Stimulated activated CD4-positive, alpha-beta T cell treated with anti-CD3 and anti-CD28 coated beads, Interleukin-12 subunit alpha, Interleukin-12 subunit beta, amount 100 ng/mL, for 24 hours (primary cell): ENCODE results near the gene SPATA20.

Source experiments
- DNase-seq, 2 experiments: peaks; one replicate each; pipeline ENCODE4 v3.0.0-alpha.2; 2020; ENCODE audit warnings: low read depth in 2 of 2

Gene SPATA20

DNA sequence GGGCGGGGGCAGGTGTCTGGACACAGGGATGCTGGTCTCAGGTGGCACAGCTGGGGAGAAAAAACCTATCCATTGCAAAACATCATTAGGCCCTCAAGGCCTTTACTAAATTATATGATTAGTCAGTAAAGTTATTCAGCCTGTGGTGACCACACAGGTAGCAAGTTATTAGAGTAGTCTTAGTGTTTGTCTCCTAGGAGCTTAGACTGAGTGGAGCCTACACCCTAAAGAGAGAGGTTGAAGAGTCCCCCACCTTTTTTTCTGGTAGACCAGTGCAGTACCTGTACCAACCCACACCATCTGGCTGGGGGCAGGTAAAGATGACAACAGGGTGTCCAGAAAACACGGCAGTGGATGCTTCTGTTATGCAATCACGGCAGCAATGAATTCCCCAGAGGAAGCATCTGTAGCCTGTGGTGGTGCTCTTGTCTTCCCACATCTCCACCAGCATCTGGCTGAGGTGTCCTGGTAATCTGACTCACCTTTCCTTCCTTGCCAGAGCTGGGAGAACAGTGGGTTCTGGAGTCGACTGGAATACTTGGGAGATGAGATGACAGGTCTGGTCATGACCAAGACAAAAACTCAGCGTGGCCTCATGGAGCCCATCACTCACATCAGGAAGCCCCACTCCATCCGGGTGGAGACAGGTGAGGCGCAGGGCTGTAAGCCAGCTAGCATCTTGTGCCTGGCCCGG lies 27.7 kb upstream of the SPATA20 start:
- no peak for DNase-seq

DNA sequence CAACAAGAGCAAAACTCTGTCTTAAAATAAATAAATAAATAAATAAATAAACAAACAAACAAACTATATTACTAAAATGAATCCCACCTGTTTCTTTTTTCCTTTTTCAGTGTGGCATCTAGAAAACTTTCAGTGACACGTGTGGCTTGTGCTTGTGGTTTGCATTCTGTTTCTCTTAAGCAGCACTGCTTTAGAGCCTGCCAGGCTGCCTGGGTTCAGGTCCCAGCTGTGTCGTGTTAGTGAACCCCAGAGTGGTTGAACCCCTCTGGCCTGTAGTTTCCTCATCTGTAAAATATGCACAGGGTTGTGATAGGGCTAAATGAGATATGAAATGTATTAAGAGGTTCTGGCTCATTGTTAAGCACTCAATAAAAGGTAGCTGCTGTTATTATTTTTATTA lies 26.5 kb upstream of the SPATA20 start:
- no peak for DNase-seq

GRCh38 chr17:50521514-50521913 lies 25.5 kb upstream of the SPATA20 start:
- no peak for DNase-seq

GRCh38 chr17:50522766-50523165 lies 24.2 kb upstream of the SPATA20 start:
- DNase-seq = no peak

DNA sequence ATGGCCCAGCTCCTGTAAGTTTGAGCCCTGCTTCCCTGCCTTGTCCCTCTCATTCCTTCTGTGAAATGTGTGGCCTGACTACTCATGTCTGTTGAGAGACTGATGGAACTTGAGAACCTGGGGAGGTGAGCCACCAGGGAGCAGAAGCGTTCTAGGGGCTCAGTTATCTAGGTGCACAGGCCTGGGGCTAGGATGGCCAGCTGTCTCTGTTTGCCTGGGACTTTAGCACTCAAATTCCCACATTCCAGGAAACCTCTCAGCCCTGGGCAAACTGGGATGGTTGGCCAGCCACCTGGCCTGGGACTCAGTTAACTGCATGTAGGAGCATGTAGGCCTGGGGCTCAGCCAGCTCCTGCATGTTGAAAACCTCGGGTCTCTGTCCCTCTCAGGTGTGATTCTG lies 23.8 kb upstream of the SPATA20 start:
- DNase-seq = no peak

DNA sequence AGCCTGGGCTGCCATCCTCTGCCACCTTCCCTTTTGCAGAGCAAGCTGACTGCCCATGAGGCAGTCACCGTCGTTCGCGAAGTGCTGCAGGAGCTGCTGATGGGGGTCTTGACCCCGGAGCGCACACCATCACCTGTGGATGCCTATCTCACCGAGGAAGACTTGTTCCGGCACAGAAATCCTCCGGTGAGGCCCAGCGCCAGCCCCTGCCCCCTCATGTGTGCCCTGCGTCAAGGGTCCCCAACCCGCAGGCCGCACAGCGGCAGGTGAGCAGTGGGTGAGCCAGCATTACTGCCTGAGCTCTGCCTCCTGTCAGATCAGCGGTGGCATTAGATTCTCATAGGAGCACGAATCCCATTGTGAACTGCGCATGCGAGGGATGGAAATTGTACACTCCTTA lies 22.1 kb upstream of the SPATA20 start:
- DNase-seq = no peak

- no peak for DNase-seq
These were observed 19.7 kb upstream of the SPATA20 start for GRCh38 chr17:50527155-50527762.

DNA sequence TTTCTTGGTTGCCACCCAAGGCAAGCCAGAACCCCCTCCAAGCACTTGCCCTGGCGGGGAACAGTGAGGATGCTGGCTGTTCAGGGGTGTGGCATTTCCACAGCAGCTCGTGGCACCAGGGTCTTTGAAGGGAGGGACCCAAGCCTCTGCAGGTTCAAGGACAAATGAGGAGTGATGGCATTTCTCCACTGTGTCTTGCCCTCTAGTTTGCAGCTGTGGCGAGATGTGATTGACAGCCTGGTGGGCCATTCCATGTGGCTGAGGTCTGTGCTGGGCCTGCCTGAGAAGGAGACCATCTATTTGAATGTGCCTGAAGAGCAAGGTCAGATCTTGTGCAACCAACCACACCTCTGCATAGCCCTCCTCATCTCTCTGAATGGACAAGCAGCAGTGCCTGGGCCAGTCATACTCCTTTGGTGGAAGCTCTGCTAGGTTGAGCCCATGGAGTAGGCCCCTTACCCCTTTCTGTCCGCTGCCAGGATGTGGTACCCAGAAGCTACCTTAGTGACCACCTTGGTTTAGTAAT lies 19.0 kb upstream of the SPATA20 start:
- DNase-seq = no peak

DNA sequence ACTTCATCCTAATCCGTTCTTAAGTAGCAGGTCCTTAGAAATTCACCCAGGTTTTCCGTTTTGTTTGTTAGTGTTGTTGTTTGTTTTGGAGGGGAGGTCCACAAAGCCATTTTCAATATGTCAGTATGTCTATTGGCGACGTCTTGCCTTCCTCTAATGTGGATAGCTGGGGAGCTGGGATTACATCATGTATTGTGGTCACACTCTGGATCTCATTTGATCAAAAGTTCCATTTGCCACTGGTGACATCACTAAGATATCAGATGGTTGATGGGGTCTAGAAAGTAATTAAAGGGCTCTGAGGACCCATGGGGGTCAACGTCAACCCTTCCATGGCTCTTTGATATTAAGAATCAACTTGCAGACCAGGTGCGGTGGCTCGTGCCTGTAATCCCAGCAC lies 17.1 kb upstream of the SPATA20 start:
- DNase-seq = no peak

DNA sequence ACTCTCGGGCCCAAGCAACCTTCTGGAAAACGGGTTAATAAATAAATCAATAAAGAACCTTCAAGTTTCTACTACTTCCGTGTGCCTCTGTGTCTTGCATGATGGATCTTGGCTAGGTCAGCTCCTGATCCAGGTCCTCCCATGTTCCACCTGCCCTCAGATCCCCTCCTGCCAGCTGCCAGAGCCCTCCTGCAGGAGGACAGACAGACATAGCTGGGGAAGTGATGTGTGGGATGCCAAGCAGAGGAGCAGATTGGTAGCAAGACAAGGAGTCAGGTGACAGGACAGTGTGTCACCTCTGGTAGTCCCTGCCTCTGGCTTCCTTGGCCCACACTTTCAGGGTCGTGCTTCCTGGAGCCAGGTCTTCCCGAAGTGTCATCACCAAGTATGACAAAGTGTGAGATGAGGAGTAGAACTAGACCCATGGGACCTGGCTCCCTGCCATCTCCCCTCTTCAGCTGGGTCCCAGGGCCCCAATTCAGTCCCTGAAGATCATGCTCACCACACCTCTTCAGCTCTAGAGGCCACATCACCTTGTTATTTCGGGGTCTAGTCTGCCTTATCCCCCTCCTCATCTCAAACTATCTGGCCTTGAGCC lies 15.4 kb upstream of the SPATA20 start:
- no peak for DNase-seq

GRCh38 chr17:50532452-50533024 lies 14.4 kb upstream of the SPATA20 start, which contains the start of gene EPN3:
Gene EPN3 (plus strand): TSS chr17:50532735. CDS start chr17:50536557, 3,822 bp downstream.
- DNase-seq = no peak

- DNase-seq = no peak
These were observed 13.8 kb upstream of the SPATA20 start for GRCh38 chr17:50533185-50533584.

DNA sequence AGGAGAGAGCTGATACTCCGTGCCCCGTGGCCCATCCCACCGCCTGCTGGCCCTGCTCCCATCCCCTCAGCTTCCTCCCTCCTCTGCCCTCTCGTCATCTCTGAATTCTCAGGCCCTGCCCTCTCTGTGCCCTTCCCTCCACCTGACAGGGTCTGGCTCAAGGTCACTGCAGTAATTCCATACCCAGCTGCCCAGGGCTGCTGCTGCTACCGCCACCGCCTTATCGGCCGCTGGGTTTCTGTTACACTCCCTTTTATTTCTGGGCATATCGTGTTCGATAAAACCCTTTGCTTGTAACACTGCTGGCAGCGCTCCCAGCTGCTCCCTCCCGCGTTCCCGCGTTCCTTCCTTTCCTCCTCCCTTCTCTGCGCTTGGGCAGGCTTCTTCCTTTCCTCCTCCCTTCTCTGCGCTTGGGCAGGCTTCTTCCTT lies 13.2 kb upstream of the SPATA20 start:
- DNase-seq = no peak

- no peak for DNase-seq
These were observed 12.6 kb upstream of the SPATA20 start for GRCh38 chr17:50534222-50534978.

- DNase-seq = no peak
These were observed 12.0 kb upstream of the SPATA20 start for GRCh38 chr17:50534979-50535326.

DNA sequence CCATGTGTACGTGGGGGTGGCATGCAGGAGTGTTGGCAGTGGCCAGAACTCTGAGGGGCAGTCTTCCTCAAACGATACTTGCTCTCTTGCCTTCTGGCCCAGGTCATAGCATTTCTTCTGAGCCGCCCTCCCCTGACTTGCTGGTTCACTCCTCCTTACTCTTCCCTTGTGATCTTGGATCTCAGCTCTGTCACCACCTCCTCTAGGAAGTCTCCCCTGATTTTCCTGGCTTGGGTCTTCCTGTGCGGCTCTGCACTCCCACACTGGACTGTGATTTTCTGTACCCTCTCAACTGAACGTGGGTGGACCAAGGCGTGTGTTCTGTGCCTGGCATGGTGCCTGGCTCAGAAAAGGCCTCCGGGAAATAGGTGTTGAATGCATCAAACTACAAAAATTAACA lies 11.6 kb upstream of the SPATA20 start:
- no peak for DNase-seq

DNA sequence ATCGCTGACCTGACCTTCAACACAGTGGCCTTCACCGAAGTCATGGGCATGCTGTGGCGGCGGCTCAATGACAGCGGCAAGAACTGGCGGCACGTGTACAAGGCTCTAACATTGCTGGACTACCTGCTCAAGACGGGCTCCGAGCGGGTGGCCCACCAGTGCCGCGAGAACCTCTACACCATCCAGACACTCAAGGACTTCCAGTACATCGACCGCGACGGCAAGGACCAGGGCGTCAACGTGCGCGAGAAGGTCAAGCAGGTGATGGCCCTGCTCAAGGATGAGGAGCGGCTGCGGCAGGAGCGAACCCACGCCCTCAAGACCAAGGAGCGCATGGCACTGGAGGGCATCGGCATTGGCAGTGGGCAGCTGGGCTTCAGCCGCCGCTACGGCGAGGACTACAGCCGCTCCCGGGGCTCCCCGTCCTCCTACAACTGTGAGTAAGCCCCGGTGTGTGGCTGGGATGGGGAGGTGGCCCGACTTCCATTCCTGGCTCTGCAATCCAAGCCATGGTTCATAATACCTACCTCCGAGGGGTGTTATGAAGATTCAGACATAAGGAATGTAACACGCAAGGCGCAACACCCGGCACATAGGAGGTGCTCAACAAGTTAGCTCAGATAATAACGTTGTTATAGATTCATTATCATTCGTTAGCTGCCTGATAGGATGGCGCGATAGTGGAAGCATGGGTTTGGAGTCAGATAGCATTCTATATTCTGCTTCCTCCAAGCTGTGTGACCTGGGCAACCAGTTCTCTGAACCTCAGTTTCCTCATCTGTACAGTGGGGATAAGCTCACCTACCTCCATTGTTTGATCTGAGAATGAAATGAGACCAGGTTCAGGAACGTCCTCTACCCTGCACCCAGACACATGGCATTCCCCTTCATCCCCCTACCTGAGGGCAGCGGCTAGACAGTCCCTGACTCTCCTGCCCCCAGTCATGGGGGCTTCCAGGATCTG lies 10.0 kb upstream of the SPATA20 start:
- DNase-seq = no peak

- no peak for DNase-seq
These were observed 9.0 kb upstream of the SPATA20 start for GRCh38 chr17:50537721-50538548.

- no peak for DNase-seq
These were observed 8.2 kb upstream of the SPATA20 start for GRCh38 chr17:50538549-50539410.
